OCI-LY1 (cell line): ENCODE data around the gene CNEP1R1.

ENCODE experiments used
- H2AFZ ChIP-seq: fragments of 200-600 bp; sonication (generic), shearing (Covaris generic); 2 replicates; pipeline ENCODE4 v1.6.0; 2014; ENCODE audit warnings: antibody characterized with exemption, mild to moderate bottlenecking, low read length
- H3F3A ChIP-seq: fragments of 200-600 bp; sonication (generic), shearing (Covaris generic); 2 replicates; pipeline ENCODE4 v1.6.0; 2014; ENCODE audit warnings: mild to moderate bottlenecking, antibody characterized with exemption, low read length, moderate library complexity; ENCODE audit not compliant: insufficient read depth
- H3K27ac ChIP-seq: fragments of 200-600 bp; sonication (generic); 2 replicates; pipeline ENCODE4 v1.5.1; 2014; ENCODE audit warnings: low read length, mixed run types, mild to moderate bottlenecking, low read depth; ENCODE audit not compliant: poor library complexity, severe bottlenecking
- H3K27me3 ChIP-seq: fragments of 200-600 bp; sonication (generic); 2 replicates; pipeline ENCODE4 v1.6.0; 2014; ENCODE audit warnings: antibody characterized with exemption, mild to moderate bottlenecking, low read length, moderate library complexity; ENCODE audit not compliant: insufficient read depth
- H3K36me3 ChIP-seq: fragments of 200-600 bp; sonication (generic); 2 replicates; pipeline ENCODE4 v1.6.1; 2014; ENCODE audit warnings: mild to moderate bottlenecking, antibody characterized with exemption, low read length, moderate library complexity, mixed read lengths; ENCODE audit not compliant: insufficient read depth
- H3K4me1 ChIP-seq: fragments of 200-600 bp; sonication (generic); 2 replicates; pipeline ENCODE4 v1.5.1; 2014; ENCODE audit warnings: mild to moderate bottlenecking, low read length, moderate library complexity; ENCODE audit not compliant: insufficient read depth, severe bottlenecking
- H3K4me2 ChIP-seq: fragments of 200-600 bp; sonication (generic), shearing (Covaris generic); 2 replicates; pipeline ENCODE4 v1.6.1; 2014; ENCODE audit warnings: low read length
- H3K4me3 ChIP-seq: fragments of 200-600 bp; sonication (generic); 2 replicates; pipeline ENCODE4 v1.5.1; 2014; ENCODE audit warnings: low read length, low read depth, mild to moderate bottlenecking, mixed read lengths; ENCODE audit not compliant: poor library complexity, severe bottlenecking
- H3K79me2 ChIP-seq: fragments of 200-600 bp; shearing (Covaris generic); 2 replicates; pipeline ENCODE4 v1.6.1; 2016; ENCODE audit warnings: mixed run types, low read length, mixed read lengths; ENCODE audit not compliant: insufficient read depth
- H3K9ac ChIP-seq: fragments of 200-600 bp; sonication (generic), shearing (Covaris generic); 2 replicates; pipeline ENCODE4 v1.6.1; 2014; ENCODE audit warnings: mild to moderate bottlenecking, low read length, mixed read lengths
- H3K9me2 ChIP-seq: fragments of 200-600 bp; sonication (generic), shearing (Covaris generic); 2 replicates; pipeline ENCODE4 v1.6.1; 2014; ENCODE audit warnings: low read depth, mild to moderate bottlenecking, low read length, mixed read lengths
- H3K9me3 ChIP-seq: fragments of 200-600 bp; shearing (Covaris generic); 2 replicates; pipeline ENCODE4 v1.6.1; 2014; ENCODE audit warnings: low read length, mixed read lengths
- H4K20me1 ChIP-seq: fragments of 200-600 bp; sonication (generic), shearing (Covaris generic); 2 replicates; pipeline ENCODE4 v1.6.0; 2016; ENCODE audit warnings: mild to moderate bottlenecking, low read length; ENCODE audit not compliant: insufficient read depth
- CTCF ChIP-seq: fragments of 200-600 bp; sonication (generic), shearing (Covaris generic); IDR thresholded peaks from 2 replicates; pipeline ENCODE4 v1.5.1; 2017; ENCODE audit warnings: mild to moderate bottlenecking, antibody characterized with exemption, low read length, moderate library complexity, mixed read lengths
- EZH2 ChIP-seq: fragments of 200-600 bp; sonication (generic), shearing (Covaris generic); IDR thresholded peaks from 2 replicates; pipeline ENCODE4 v1.8.0; 2017; ENCODE audit warnings: borderline replicate concordance, mixed run types, mild to moderate bottlenecking, antibody characterized with exemption, low read length, moderate library complexity, mixed read lengths

Gene CNEP1R1

GRCh38 chr16:50056226-50056625 is 31.2 kb downstream of the CNEP1R1 start:
- H3K27me3 ChIP-seq = peaks cover 4% of the 10 kb centered on the region; the same call in 1 of the 2 replicates
- no peaks in the 10 kb centered on the region for H3K9me3 ChIP-seq
- H3K4me3 ChIP-seq = no peak overlapping the region
- H3K79me2 ChIP-seq = no peaks in the 10 kb centered on the region
- H3K27ac ChIP-seq = no peak overlapping the region
- H2AFZ ChIP-seq = no peak overlapping the region
- H4K20me1 ChIP-seq = no peaks in the 10 kb centered on the region
- H3F3A ChIP-seq = no peaks in the 10 kb centered on the region
- no peaks in the 10 kb centered on the region for H3K36me3 ChIP-seq
- no peak overlapping the region for H3K4me2 ChIP-seq
- H3K4me1 ChIP-seq = no peaks in the 10 kb centered on the region
- TF ChIP-seq EZH2 (no peak), CTCF (no peak)
- no peaks in the 10 kb centered on the region for H3K9me2 ChIP-seq
- no peak overlapping the region for H3K9ac ChIP-seq

GRCh38 chr16:50058091-50058771 is 33.2 kb downstream of the CNEP1R1 start:
- no peaks in the 10 kb centered on the region for H3F3A ChIP-seq
- H3K9me3 ChIP-seq = no peaks in the 10 kb centered on the region
- H3K4me2 ChIP-seq = no peak overlapping the region
- no peak overlapping the region for H3K4me3 ChIP-seq
- H2AFZ ChIP-seq = no peak overlapping the region
- H3K9ac ChIP-seq = no peak overlapping the region
- H3K27me3 ChIP-seq = peaks cover 4% of the 10 kb centered on the region; the same call in 1 of the 2 replicates
- no peak overlapping the region for H3K27ac ChIP-seq
- H3K36me3 ChIP-seq = no peaks in the 10 kb centered on the region
- no peaks in the 10 kb centered on the region for H4K20me1 ChIP-seq
- H3K9me2 ChIP-seq = no peaks in the 10 kb centered on the region
- TF ChIP-seq EZH2 (no peak), CTCF (no peak)
- no peaks in the 10 kb centered on the region for H3K79me2 ChIP-seq
- H3K4me1 ChIP-seq = no peaks in the 10 kb centered on the region

- Histone ChIP-seq H3K79me2 (no peaks in the 10 kb centered on the region), H3K9me2 (no peaks in the 10 kb centered on the region), H3K4me1 (no peaks in the 10 kb centered on the region), H3K4me3 (no peak overlapping the region), H3K27me3 (peaks cover 4% of the 10 kb centered on the region; the same call in 1 of the 2 replicates), H3K4me2 (no peak overlapping the region), H3K36me3 (no peaks in the 10 kb centered on the region), H4K20me1 (no peaks in the 10 kb centered on the region), H2AFZ (no peak overlapping the region), H3K9ac (no peak overlapping the region), H3K27ac (no peak overlapping the region), H3F3A (no peaks in the 10 kb centered on the region), H3K9me3 (no peaks in the 10 kb centered on the region)
- TF ChIP-seq CTCF (no peak), EZH2 (no peak)
Measured at GRCh38 chr16:50059111-50059510, 34.1 kb downstream of the CNEP1R1 start.
